Kidney epithelial cell (primary cell): ENCODE measurements around the gene ANO3. TPM values are rescaled to one million over a fixed set of nuclear protein-coding genes. Genes with fewer than 3 reads are reported as not detected.

Source experiments
- DNase-seq: peaks from one replicate; pipeline ENCODE4 v3.0.0-alpha.2; 2010; ENCODE audit warnings: low read depth
- H3K27me3 ChIP-seq: 2 replicates; pipeline ENCODE4 v1.6.0; 2011; ENCODE audit warnings: low read length; ENCODE audit not compliant: control insufficient read depth, insufficient read depth
- H3K36me3 ChIP-seq: 2 replicates; pipeline ENCODE4 v1.5.1; 2011; ENCODE audit warnings: low read length; ENCODE audit not compliant: control insufficient read depth, insufficient read depth
- H3K4me3 ChIP-seq: 2 replicates; pipeline ENCODE4 v1.5.1; 2011; ENCODE audit warnings: low read depth, mild to moderate bottlenecking, control low read depth, low read length
- CTCF ChIP-seq: IDR thresholded peaks from 2 replicates; pipeline ENCODE4 v1.5.1; 2011; ENCODE audit warnings: mild to moderate bottlenecking, moderate library complexity, low read length, control low read depth, inconsistent platforms; ENCODE audit not compliant: insufficient read depth, poor library complexity, severe bottlenecking
- total RNA-seq: library from RNA; depleted of rRNA; stranded (reverse); fragments of >200 nt; gene quantifications from 2 replicates; pipeline ENCODE4 v1.2.3, GENCODE V29; 2015

Gene ANO3
- total RNA-seq, 1 donor from 2014 or later: not detected

- no peaks in the 10 kb centered on the region for H3K27me3 ChIP-seq
- peak; percentile 53 for TF ChIP-seq CTCF
- DNase-seq: no peak
These were observed 219.4 kb downstream of the ANO3 start for GRCh38 chr11:26551186-26551801.

GRCh38 chr11:26553182-26553581, 221.3 kb downstream of the ANO3 start:
- no peak for DNase-seq
- Histone ChIP-seq H3K36me3 (no peaks in the 10 kb centered on the region), H3K27me3 (no peaks in the 10 kb centered on the region), H3K4me3 (no peak overlapping the region)
- no peak for TF ChIP-seq CTCF

More at GRCh38 chr11:26551186-26551801, 219.4 kb downstream of the ANO3 start:
- Histone ChIP-seq H3K4me3 (no peak overlapping the region), H3K36me3 (no peaks in the 10 kb centered on the region)

GRCh38 chr11:26554455-26554854, 222.5 kb downstream of the ANO3 start:
- Histone ChIP-seq H3K4me3 (no peak overlapping the region), H3K27me3 (no peaks in the 10 kb centered on the region), H3K36me3 (no peaks in the 10 kb centered on the region)
- TF ChIP-seq CTCF: no peak
- no peak for DNase-seq

- DNase-seq: no peak
- Histone ChIP-seq H3K27me3 (no peaks in the 10 kb centered on the region), H3K36me3 (no peaks in the 10 kb centered on the region), H3K4me3 (no peak overlapping the region)
- TF ChIP-seq CTCF: no peak
These were observed 224.7 kb downstream of the ANO3 start for GRCh38 chr11:26556582-26556981.

- no peak for TF ChIP-seq CTCF
- H3K27me3 ChIP-seq: no peaks in the 10 kb centered on the region
- no peak overlapping the region for H3K4me3 ChIP-seq
These were observed 225.7 kb downstream of the ANO3 start for GRCh38 chr11:26557666-26558065.

GRCh38 chr11:26558190-26558589, 226.3 kb downstream of the ANO3 start:
- H3K36me3 ChIP-seq: no peaks in the 10 kb centered on the region
- H3K27me3 ChIP-seq: no peaks in the 10 kb centered on the region
- H3K4me3 ChIP-seq: no peak overlapping the region
- no peak for TF ChIP-seq CTCF
- DNase-seq: no peak

More at GRCh38 chr11:26557666-26558065, 225.7 kb downstream of the ANO3 start:
- DNase-seq: no peak
- no peaks in the 10 kb centered on the region for H3K36me3 ChIP-seq
